Stimulated activated CD8-positive, alpha-beta memory T cell treated with anti-CD3 and anti-CD28 coated beads, Interleukin-2, amount 100 ng/mL, for 48 hours (primary cell): Measurements from ENCODE around the gene PATE2.

ENCODE experiments used
- DNase-seq, 2 donors: peaks; one replicate each; pipeline ENCODE4 v3.0.0-alpha.2; 2020; ENCODE audit warnings: low read depth in 2 of 2

PATE2 gene

GRCh38 chr11:125778728-125779127 lies at the start of gene PATE2:
Gene PATE2, minus strand, starts transcription at chr11:125778828. Its CDS starts 55 bp downstream, at chr11:125778773.
- DNase-seq: no peak

DNA sequence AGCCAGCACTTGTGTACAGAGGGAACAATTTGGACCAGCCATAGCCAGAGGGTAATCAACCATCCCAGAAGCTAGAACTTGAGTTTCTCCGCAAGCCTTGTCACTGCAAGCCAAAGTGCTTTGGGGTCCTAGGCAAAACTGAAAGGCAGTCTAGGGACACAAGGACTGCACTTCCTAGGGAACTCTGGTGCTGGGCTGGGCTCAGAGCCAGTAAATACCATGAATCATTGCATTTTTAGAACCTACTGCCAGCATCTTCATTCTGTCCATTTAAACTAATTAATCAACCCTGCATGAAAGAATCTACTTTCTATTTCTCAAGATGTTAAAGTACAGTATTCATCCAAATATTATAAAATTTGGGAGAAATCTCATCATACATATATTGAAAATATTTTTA lies 29.3 kb upstream of the PATE2 start:
- no peak for DNase-seq

DNA sequence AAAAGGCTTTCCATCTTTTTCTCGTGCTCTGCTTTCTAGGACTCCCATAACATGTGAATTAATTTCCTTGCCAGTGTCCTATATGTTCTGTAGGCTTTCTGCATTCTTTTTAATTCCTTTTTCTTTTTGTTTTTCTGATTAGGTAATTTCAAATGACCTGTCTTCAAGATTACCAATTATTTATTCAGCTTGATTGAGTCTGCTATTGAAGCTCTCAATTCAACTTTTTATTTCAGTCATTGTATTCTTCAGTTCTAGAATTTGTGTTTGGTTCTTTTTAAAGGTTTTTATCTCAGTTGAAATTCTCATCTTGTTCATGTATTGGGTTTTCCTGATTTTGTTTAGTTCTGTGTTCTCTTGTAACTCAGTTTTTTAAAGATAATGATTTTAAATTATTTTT lies 23.8 kb upstream of the PATE2 start:
- DNase-seq: no peak

GRCh38 chr11:125799808-125800207 lies 21.2 kb upstream of the PATE2 start:
- no peak for DNase-seq

DNA sequence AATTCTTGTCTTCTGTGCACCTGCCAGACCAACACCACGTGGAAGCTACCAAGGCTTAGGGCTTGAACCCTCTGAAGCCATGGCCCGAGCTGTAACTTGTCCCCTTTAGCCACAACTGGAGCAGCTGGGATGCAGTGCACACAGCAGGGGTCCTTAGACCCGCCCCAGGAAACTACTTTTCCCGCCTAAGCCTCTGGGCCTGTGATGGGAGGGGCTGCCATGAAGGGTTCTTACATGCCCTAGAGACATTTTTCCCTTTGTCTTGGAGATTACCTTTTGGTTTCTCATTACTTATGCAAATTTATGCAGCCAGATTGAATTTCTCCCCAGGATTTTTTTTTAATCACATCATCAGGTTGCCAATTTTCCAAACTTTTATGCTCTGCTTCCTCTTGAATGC lies 19.0 kb upstream of the PATE2 start:
- DNase-seq: no peak

DNA sequence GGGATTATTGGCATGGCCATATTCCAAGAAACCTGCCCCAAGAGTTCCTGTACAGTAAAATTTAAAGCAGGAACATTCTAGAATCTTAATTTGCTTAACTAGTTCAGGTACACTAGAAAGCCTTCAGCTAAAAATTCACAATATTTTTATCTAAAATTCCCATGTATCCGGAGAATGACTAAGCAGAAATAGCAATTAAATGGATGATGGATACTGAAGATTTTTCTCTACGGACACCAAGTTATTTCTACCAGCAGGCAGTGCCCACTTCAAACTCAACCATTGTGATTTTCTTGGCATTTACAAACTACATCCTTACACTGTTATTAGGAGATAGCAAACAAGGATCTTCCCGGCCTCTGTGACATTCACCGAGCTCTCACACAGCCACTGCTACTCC lies 12.2 kb upstream of the PATE2 start:
- DNase-seq: no peak

GRCh38 chr11:125787827-125788226 lies 9.2 kb upstream of the PATE2 start, which contains the start of gene PATE3:
Gene PATE3, plus strand, starts transcription at chr11:125788127. Its CDS starts 25 bp downstream, at chr11:125788152.
- no peak for DNase-seq

DNA sequence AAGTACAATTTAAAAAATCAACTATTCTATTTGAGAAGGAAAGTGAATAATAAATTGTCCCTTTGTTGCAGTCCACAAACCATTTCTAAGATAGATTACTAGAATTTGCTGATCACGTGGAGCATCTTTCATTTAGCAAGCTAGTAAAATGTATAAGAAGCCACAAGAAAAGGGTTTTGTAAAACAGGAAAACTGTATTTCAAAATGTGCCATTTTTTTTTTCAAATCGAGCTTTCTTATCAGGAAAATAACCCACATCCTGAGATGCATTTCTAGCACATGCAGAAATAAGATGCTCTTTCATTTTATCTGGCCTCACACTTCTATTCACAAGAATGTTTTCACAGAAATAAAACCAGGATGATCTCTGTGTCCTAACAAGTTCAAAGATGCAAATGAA lies 6.0 kb upstream of the PATE2 start:
- DNase-seq: no peak

- no peak for DNase-seq
Measured at GRCh38 chr11:125777309-125777708, 1.3 kb downstream of the PATE2 start.

DNA sequence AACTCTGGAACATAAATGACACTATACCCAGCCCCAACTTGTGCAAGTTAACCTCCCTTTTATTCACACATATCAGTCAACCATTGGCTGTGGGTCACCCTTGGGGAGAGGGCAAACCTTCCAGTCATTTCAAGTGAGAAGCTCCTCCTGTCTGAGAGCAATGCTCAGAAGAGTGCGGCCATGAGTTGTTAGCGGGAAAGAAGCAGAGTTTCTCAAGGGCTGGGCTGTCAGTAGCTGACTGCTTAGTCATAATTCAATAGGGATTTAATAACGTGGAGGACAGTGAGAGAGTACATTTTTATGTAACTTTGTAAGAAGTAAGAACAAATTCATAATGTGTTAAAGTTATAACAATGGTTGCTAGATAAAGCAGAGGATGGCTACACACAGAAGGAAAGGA lies 5.1 kb downstream of the PATE2 start:
- DNase-seq: no peak

- DNase-seq: no peak
Measured at GRCh38 chr11:125772834-125773505, 5.7 kb downstream of the PATE2 start.

DNA sequence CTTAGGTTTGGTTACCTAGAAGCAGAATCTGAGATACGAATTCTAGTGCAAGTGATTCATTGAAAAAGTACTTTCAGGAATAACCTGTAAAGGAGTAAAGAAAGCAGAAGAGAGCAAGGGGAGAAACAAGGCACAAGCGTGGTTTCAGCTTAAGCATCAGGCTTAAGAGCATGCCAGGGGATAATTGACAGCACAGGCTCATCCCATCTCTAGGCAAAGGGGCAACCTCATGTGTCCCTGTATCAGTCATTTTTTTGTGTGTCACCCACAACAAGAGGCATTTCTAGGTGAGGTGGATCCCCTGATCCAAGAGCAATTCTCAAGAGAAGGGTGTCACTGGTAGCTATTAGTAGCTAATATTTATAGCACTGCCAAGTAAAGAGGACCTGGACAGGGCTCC lies 8.0 kb downstream of the PATE2 start:
- DNase-seq: no peak

GRCh38 chr11:125768336-125769046 lies 10.1 kb downstream of the PATE2 start:
- no peak for DNase-seq

GRCh38 chr11:125766251-125766650 lies 12.4 kb downstream of the PATE2 start:
- no peak for DNase-seq

- no peak for DNase-seq
Measured at GRCh38 chr11:125763483-125763882, 15.1 kb downstream of the PATE2 start.

- no peak for DNase-seq
Measured at GRCh38 chr11:125762445-125762844, 16.2 kb downstream of the PATE2 start.

- no peak for DNase-seq
Measured at GRCh38 chr11:125756050-125756449, 22.6 kb downstream of the PATE2 start.

- DNase-seq: no peak
Measured at GRCh38 chr11:125750629-125751028, 28.0 kb downstream of the PATE2 start.

DNA sequence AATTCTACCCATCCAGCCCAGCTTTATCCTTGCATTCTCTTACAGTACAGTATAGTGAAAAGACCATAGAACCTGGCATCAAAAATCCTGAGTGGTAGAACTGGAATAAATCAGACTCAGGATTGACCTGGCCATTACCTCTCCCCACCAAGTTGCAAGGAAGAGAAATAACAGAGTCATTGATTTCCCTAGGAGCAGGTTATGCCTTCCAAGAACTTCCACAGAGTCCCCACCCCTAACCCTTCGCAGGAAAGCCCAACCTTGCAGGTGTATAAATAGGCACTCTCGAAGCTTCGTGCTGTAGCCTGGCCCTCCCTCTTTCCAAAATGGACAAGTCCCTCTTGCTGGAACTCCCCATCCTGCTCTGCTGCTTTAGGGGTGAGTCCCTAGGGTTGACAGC lies 32.6 kb downstream of the PATE2 start, which contains the start of gene PATE1:
TSS of gene PATE1 (plus strand) at position 301 of the 400 bp plus-strand sequence. CDS start at position 327, 26 bp downstream.
- no peak for DNase-seq

DNA sequence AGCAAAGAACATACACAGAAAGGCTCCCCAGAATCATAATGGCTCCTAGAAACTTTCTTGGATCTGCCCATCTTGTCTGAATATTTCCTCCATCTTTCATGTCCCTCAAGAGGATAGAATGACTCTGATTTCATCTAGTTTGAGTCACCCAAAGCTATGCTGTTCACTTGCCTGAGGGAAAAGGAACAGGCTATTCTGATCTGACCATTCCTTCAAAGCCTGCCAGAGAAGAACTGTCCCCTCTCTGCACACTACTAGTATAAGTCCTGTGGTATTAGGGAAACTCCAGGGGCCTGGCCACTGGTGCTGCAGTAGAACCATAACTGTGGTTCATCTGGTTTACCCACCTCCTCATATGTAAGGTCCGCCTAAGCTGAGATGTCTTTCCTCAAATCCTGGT lies 34.9 kb downstream of the PATE2 start:
- no peak for DNase-seq

GRCh38 chr11:125740617-125741016 lies 38.0 kb downstream of the PATE2 start:
- no peak for DNase-seq

GRCh38 chr11:125728969-125729368 lies 49.7 kb downstream of the PATE2 start:
- DNase-seq: no peak
